Stimulated activated CD4-positive, alpha-beta T cell treated with anti-CD3 and anti-CD28 coated beads, TNF-alpha, amount 100 ng/mL, for 1 hour (primary cell): ENCODE measurements around the gene LIMK2.
"Not testable (repeated sequence)": the region's sequence is repeated elsewhere in the genome, so short reads cannot be mapped to it uniquely, and the experiment has no call there.

Experiments used
- DNase-seq, 3 donors: peaks; one replicate each; pipeline ENCODE4 v3.0.0-alpha.2; 2020; ENCODE audit warnings: low read depth in 3 of 3, low spot score in 1 of 3

The LIMK2 gene

DNA sequence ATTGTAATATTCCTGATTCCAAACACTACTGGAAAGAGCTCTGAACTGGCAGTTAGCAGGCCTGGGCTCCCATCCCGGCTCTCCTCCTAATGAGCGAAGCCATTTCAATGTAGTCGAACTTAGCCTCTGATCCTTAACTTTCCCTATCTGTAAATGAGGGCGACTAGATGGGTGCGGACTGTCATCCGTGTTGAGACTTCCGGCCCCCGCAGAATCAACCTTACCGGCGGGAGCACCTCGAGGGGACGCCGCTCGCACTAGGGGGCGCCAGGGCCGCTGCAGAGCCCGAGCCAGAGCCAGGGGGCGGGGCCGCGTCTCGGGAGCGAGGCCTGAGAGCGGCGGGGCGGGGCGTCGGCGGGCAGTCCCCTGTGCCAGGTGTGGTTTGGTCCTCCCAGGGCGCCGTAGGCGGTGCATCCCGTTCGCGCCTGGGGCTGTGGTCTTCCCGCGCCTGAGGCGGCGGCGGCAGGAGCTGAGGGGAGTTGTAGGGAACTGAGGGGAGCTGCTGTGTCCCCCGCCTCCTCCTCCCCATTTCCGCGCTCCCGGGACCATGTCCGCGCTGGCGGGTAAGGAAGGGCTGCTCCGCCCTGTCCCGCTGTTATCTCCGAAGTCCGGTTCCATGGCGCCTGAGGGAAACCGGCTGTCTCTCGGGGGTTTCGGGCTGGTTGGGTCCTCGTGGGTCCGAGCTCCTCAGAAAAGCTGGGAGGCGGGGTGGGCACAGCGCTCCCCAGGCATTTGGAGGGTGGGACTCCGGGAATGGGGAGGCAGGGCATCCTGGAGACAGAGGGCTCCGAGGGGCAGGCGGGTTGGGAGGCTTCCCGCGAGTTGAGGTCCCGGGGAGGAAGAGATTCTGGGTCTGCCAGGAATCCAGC is at the start of gene LIMK2:
LIMK2 (plus strand) TSS at position 437 of the 869 bp plus-strand sequence; CDS start at position 548, 111 bp downstream.
- peak; percentile 93 to 99 (median 94) for DNase-seq

DNA sequence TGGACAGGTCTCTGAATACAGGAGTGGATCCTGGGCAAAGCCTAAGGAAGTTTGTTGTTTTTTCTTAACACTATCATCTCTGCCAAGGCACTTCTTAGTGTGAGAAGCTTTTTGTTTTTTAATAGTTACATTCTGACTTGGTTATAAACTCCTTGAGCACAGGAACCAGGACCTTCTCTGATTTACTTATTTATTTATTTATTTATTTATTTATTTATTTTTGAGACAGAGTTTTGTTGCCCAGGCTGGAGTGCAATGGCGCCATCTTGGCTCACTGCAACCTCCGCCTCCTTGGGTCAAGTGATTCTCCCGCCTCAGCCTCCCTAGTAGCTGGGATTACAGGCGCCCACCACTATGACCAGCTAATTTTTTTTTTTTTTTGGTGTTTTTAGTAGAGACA is 41.1 kb upstream of the LIMK2 start:
- DNase-seq = no peak

GRCh38 chr22:31171734-31172133 is 40.4 kb upstream of the LIMK2 start:
- DNase-seq = not testable (repeated sequence)

DNA sequence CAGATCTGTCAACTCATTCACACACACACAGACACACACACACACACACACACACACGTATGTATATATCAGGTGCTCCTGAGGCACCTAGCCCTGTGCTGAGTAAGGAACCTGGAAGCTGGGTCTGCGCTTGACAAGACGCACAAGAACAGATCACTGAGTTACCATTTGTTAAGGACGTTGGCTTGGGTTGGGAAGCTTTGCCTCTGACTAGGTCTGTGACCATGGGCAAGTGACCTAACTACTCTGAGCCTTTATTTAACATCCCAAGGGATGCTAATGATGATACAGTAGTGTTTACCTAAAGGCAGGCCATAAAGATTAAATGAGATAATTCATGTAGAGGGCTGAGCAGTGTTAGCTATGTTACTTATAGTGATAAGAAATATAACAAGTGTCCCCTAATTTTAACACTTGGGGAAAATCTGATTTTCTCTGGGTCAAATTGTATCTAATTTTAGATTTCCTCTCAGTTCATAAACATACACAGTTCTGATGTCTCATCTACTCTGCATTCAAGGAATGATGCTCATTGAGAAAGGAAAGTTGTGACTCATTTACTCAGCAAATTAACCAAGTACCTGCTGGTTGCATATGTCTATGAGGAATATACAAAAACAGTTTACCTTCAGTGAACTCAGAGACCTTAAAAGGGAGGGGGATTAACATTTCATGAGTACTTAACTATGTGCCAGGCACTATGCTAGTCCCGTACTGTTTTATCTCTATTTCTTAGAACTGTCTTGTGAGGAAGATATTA is 38.5 kb upstream of the LIMK2 start:
- DNase-seq = no peak

- no peak for DNase-seq
Measured at GRCh38 chr22:31176923-31177322, 35.2 kb upstream of the LIMK2 start.

DNA sequence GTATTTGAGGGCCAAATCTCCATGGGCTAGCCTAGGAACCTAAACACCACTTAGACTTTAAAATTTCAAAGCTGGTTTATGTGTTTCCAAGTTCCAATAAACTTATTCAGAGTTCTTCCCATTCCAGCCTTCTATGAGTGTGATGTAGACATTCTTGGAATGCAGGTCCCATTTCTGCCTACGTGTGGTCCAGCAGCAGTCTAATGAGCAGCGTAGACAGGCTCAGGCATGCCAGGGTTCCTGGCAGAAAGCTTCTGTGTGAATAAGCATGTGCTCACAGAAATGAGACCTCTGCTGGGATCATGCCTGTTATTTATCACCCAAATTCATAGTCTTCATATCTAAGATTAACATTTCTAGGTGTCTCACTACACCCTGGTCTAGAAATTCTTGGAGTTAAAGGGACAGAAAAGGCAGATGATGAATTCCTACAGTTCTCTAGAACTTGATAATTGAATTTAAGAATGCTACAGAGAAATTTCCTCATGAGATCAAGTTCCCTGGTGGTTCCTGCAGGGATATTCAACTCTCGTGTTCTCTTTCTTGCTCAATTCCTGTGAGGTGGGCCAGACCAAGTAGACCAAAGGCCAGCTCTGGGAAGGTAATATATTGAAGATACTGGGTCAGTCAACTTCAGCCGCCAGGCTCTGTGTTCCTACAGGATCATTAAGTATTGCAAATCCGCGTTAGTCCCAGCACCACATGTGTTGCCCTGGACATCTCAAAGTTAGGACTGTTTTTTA is 34.5 kb upstream of the LIMK2 start:
- no peak for DNase-seq

DNA sequence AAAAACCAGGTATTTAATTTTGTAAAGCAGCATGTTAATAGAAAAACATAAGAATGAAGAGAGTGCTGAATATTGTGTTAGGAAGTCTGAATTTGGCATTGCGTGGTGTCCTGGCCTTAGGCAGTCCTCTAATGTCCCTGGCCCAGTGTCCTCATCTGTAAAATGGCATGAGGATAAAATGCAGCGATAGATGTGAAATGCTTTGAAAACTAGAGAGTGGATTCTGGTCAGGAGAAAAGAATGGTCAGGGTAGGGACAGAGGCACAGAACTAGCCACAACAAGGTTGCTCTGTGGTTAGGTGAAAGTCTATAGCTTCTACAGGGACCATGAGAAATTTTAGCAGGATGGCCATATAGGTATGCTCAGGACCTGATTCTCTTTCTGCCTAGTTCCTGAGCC is 33.2 kb upstream of the LIMK2 start:
- DNase-seq = no peak

DNA sequence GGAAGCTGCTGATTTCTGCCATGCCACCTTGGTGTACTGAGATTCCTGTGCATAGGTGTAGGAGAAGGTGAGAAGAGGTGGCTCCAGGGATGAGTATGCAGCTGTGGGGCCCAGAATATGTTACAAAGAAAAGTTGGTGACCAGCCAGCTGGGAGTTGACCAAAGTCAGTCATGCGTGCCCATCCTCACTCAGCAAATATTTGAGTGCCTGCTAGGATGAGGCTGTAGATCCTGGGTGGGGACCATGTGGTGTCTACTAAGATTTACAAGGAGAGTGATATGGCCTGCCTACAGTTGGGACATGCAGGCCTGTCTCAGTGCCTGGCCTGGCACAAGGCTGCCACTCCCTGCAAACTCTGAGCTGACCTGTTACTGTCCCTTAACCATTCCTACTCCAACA is 32.8 kb upstream of the LIMK2 start:
- DNase-seq = no peak

DNA sequence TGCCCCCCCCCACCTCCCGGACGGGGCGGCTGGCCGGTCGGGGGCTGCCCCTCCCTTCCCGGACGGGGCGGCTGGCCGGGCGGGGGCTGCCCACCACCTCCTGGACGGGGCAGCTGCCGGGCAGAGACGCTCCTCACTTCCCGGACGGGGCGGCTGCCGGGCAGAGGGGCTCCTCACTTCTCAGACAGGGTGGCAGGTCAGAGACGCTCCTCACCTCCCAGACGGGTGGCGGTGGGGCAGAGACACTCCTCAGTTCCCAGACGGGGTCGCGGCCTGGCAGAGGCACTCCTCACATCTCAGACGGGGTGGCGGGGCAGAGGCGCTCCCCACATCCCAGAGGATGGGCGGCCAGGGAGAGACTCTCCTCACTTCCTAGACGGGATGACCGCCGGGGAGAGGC is 28.1 kb upstream of the LIMK2 start:
- DNase-seq = no peak

DNA sequence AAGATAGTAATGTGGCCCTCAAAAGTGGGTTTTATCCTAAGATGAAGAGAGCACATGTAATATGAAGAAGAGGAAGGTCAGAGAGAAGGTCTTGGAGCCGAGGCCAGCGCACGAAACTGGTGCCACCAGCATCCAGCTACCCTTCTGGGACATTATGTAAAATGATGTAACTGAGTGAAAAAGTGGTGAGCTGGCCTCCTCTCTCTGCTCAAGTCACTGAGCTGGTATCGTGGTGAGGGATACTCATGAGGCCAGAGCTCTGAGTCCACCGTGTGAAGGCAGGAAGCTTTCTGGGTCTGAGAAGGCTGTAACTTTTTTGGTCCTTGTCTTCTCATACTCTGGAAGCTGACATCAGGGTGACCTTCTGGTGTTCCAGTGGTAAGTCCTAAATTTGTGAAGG is 27.0 kb upstream of the LIMK2 start:
- DNase-seq = no peak

- no peak for DNase-seq
Measured at GRCh38 chr22:31187627-31188026, 24.5 kb upstream of the LIMK2 start.

GRCh38 chr22:31192513-31192912 is 19.6 kb upstream of the LIMK2 start:
- no peak for DNase-seq

- no peak for DNase-seq
Measured at GRCh38 chr22:31193092-31193491, 19.0 kb upstream of the LIMK2 start.

- DNase-seq = not testable (repeated sequence)
Measured at GRCh38 chr22:31194681-31195080, 17.4 kb upstream of the LIMK2 start.

DNA sequence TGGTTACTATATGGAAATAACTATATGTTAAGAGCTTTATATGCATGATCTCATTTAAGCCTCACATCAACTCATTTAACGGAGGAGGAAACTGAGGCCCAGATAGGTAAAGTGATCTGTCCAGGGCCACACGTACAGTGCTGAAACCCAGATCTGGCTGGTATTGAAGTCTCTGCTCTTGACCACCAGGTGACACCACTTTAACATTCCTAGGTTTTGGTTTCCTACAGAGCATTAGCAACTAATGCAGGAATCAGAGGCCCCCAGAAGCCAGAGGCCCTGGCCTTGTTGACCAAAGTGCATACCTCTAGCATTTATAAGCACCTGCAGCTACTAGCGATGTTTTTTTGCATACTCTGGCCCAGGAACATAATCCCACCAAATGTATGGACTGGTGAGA is 12.9 kb upstream of the LIMK2 start:
- DNase-seq = no peak

DNA sequence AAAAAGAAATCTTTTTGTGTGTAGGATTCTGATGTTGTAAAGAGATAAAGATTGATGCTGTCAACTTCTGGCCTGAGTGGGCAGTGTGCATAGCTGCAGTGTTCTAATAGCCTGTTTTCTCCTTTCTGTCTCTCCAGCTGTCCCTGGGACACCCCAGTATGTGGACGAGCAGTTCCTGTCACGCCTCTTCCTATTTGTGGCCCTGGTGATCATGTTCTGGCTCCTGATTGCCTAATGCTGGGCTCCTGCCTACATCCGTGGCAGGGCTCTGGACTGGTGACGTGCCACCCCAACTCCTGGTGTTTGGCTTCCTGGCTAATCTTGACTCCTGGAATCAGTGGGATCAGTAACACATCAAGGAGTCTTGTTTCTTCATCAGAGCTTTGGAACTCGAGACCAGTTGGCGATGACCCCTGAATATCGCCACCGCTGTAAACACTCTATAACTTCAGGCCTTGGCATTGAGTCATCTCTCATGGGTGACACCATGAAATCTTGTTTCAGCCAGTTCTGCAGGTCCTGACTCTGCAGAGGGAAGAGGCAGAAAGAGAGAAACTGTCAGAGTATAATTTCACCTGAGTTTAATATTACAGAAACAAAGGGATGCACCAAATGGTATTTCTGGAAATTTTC is 7.6 kb upstream of the LIMK2 start:
- not testable (repeated sequence) for DNase-seq

- not testable (repeated sequence) for DNase-seq
Measured at GRCh38 chr22:31205059-31205458, 7.0 kb upstream of the LIMK2 start.

GRCh38 chr22:31206460-31206859 is 5.6 kb upstream of the LIMK2 start:
- not testable (repeated sequence) for DNase-seq

- DNase-seq = no peak
Measured at GRCh38 chr22:31206896-31207687, 5.0 kb upstream of the LIMK2 start.
